HepG2 (cell line): ENCODE results near the gene KIFAP3. TPM values are rescaled to one million over a fixed set of nuclear protein-coding genes. Genes with fewer than 3 reads are reported as not detected.

Experiments used
- ATF6 ChIP-seq: sonication (generic); formaldehyde crosslinking; conservative IDR thresholded peaks from 2 replicates; pipeline ENCODE4 v1.4.0; 2020; ENCODE audit warnings: missing genetic modification reagents
- CCDC6 ChIP-seq: sonication (generic); formaldehyde crosslinking; IDR thresholded peaks from 2 replicates; pipeline ENCODE4 v1.8.1; 2022; ENCODE audit warnings: mild to moderate bottlenecking, missing genetic modification reagents, moderate library complexity
- CHD2 ChIP-seq: IDR thresholded peaks from 2 replicates; pipeline ENCODE4 v1.6.1; 2011; ENCODE audit warnings: low read depth, low read length, improper control_type of control experiment
- DDIT3 ChIP-seq: sonication (generic); formaldehyde crosslinking; IDR thresholded peaks from 2 replicates; pipeline ENCODE4 v1.4.0; 2020; ENCODE audit warnings: mild to moderate bottlenecking, missing genetic modification reagents
- DNMT3B ChIP-seq: conservative IDR thresholded peaks from 2 replicates; pipeline ENCODE4 v1.6.1; 2016; ENCODE audit warnings: missing biosample characterization, control low read depth
- GLI4 ChIP-seq: sonication (generic); formaldehyde crosslinking; IDR thresholded peaks from 2 replicates; pipeline ENCODE4 v1.5.1; 2020; ENCODE audit warnings: missing genetic modification reagents, mild to moderate bottlenecking, moderate library complexity, borderline replicate concordance
- KDM2A ChIP-seq: sonication (generic); formaldehyde crosslinking; IDR thresholded peaks from 2 replicates; pipeline ENCODE4 v1.4.0; 2020; ENCODE audit warnings: low read depth, missing genetic modification reagents, borderline replicate concordance
- MAZ ChIP-seq, 2 experiments: sonication (generic) in 1 of 2; formaldehyde crosslinking in 1 of 2; IDR thresholded peaks; 2 replicates each; pipeline versions ENCODE4 v1.5.0 to v1.6.1; 2012 to 2020; ENCODE audit warnings: low read depth in 2 of 2, mild to moderate bottlenecking in 2 of 2, borderline replicate concordance in 1 of 2, improper control_type of control experiment in 1 of 2, low read length in 1 of 2, missing genetic modification reagents in 1 of 2, moderate library complexity in 1 of 2
- MEF2D ChIP-seq: sonication (generic); formaldehyde crosslinking; IDR thresholded peaks from 2 replicates; pipeline ENCODE4 v1.5.1; 2020; ENCODE audit warnings: mild to moderate bottlenecking, missing genetic modification reagents
- MIER3 ChIP-seq: IDR thresholded peaks from 2 replicates; pipeline ENCODE4 v1.6.1; 2016; ENCODE audit warnings: missing compliant biosample characterization, borderline replicate concordance
- POLR2AphosphoS5 ChIP-seq: IDR thresholded peaks from 2 replicates; pipeline ENCODE4 v1.6.1; 2012; ENCODE audit warnings: low read depth, low read length
- SIN3B ChIP-seq: fragments of 150-350 bp; IDR thresholded peaks from 2 replicates; pipeline ENCODE4 v1.6.1; 2014; ENCODE audit warnings: low read length
- TBL1XR1 ChIP-seq: fragments of 150-350 bp; IDR thresholded peaks from 2 replicates; pipeline ENCODE4 v1.6.1; 2014; ENCODE audit warnings: borderline replicate concordance, low read length; ENCODE audit not compliant: partially characterized antibody
- YY1 ChIP-seq: IDR thresholded peaks from 2 replicates; pipeline ENCODE4 v1.6.1; 2011; ENCODE audit warnings: low read length, low read depth, moderate library complexity, mild to moderate bottlenecking; ENCODE audit not compliant: insufficient read depth, insufficient replicate concordance
- ZC3H4 ChIP-seq: sonication (generic); formaldehyde crosslinking; IDR thresholded peaks from 2 replicates; pipeline ENCODE4 v1.4.0; 2020; ENCODE audit warnings: missing genetic modification reagents, borderline replicate concordance
- ZEB1 ChIP-seq: IDR thresholded peaks from 2 replicates; pipeline ENCODE4 v1.6.1; 2012; ENCODE audit warnings: mild to moderate bottlenecking, low read depth, inconsistent platforms; ENCODE audit not compliant: insufficient replicate concordance
- ZMYM3 ChIP-seq: sonication (generic); formaldehyde crosslinking; IDR thresholded peaks from 2 replicates; pipeline ENCODE4 v1.5.1; 2020; ENCODE audit warnings: mild to moderate bottlenecking, missing genetic modification reagents
- ZMYM4 ChIP-seq: sonication (generic); formaldehyde crosslinking; IDR thresholded peaks from 2 replicates; pipeline ENCODE4 v1.8.1; 2023; ENCODE audit warnings: mild to moderate bottlenecking, missing genetic modification reagents
- ZNF563 ChIP-seq: sonication (generic); formaldehyde crosslinking; IDR thresholded peaks from 2 replicates; pipeline ENCODE4 v1.8.0; 2022; ENCODE audit warnings: mild to moderate bottlenecking, moderate library complexity, missing genetic modification reagents
- ZNF598 ChIP-seq: sonication (generic); formaldehyde crosslinking; IDR thresholded peaks from 2 replicates; pipeline ENCODE4 v1.5.1; 2020; ENCODE audit warnings: mild to moderate bottlenecking, missing genetic modification reagents, borderline replicate concordance
- polyA plus RNA-seq, 8 experiments: library from polyadenylated mRNA; depleted of rRNA in 3 of 8; stranded (reverse) in 7 of 8; unstranded in 1 of 8; fragments of >200 nt; fragmentation: Illumina TruSeq in 4 of 8; extraction: Trizol in 4 of 8; gene quantifications; 2 replicates each; pipeline versions ENCODE4 v1.2.1 to v1.2.3, GENCODE V29; 2011 to 2016; ENCODE audit warnings: low read depth in 4 of 8, missing spikeins in 1 of 8, mixed read lengths in 1 of 8; ENCODE audit not compliant: insufficient read depth in 1 of 8
- total RNA-seq, 5 experiments: library from RNA; depleted of rRNA; stranded (reverse); fragments of >200 nt; fragmentation: Illumina TruSeq; extraction: Trizol; gene quantifications; 2 replicates each; pipeline ENCODE4 v1.2.3, GENCODE V29; 2016; ENCODE audit warnings: low read depth in 1 of 5
- TF ChIP-seq, protein P1 (sequence below): sonication (generic); formaldehyde crosslinking; IDR thresholded peaks from 2 replicates; pipeline ENCODE4 v1.5.0; 2020; ENCODE audit warnings: missing genetic modification reagents
- TF ChIP-seq, protein P2 (sequence below): sonication (generic); formaldehyde crosslinking; IDR thresholded peaks from 2 replicates; pipeline ENCODE4 v1.8.1; 2023; ENCODE audit warnings: mild to moderate bottlenecking, missing genetic modification reagents
- TF ChIP-seq, protein P3 (sequence below): sonication (generic); formaldehyde crosslinking; IDR thresholded peaks from 2 replicates; pipeline ENCODE4 v1.4.0; 2020; ENCODE audit warnings: missing genetic modification reagents

The KIFAP3 gene
- total and polyA plus RNA-seq, 2 of the 13 experiments (the other 11 are each of a cell fraction or from before 2014, with no cell fraction given), result 3.4 to 10.0 TPM

- TF ChIP-seq ATF6 (no peak), POLR2AphosphoS5 (peak; percentile 74), SIN3B (no peak), ZMYM4 (CRISPR knock-in tag) (peak; percentile 94), KDM2A (CRISPR knock-in tag) (peak; percentile 70; the same call in 1 of the 2 replicates), MEF2D (CRISPR knock-in tag) (0 out of 2 replicates have a peak, but pooled peaks have one; percentile 62), ZEB1 (no peak), MAZ (IDR thresholded peaks at IDR 0.05; ENCODE audit: borderline replicate concordance, low read depth, low read length) (peak; percentile 53; the same call in 1 of the 2 replicates), MAZ (CRISPR knock-in tag; IDR thresholded peaks at IDR 0.05; ENCODE audit: low read depth) (peak; percentile 76), ZMYM3 (no peak), TBL1XR1 (no peak), ZNF563 (CRISPR knock-in tag) (no peak), DDIT3 (CRISPR knock-in tag) (no peak), MIER3 (CRISPR knock-in tag) (peak; percentile 63; the same call in 1 of the 2 replicates), YY1 (peak; percentile 100), GLI4 (CRISPR knock-in tag) (no peak), DNMT3B (no peak; the same call in 1 of the 2 replicates), CHD2 (0 out of 2 replicates have a peak, but pooled peaks have one; percentile 26), CCDC6 (0 out of 2 replicates have a peak, but pooled peaks have one; percentile 18), ZC3H4 (CRISPR knock-in tag) (no peak), ZNF598 (CRISPR knock-in tag) (0 out of 2 replicates have a peak, but pooled peaks have one; percentile 64)
- TF ChIP-seq, protein P1, sequence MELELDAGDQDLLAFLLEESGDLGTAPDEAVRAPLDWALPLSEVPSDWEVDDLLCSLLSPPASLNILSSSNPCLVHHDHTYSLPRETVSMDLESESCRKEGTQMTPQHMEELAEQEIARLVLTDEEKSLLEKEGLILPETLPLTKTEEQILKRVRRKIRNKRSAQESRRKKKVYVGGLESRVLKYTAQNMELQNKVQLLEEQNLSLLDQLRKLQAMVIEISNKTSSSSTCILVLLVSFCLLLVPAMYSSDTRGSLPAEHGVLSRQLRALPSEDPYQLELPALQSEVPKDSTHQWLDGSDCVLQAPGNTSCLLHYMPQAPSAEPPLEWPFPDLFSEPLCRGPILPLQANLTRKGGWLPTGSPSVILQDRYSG (CRISPR knock-in tag), result no peak
- TF ChIP-seq, protein P2, sequence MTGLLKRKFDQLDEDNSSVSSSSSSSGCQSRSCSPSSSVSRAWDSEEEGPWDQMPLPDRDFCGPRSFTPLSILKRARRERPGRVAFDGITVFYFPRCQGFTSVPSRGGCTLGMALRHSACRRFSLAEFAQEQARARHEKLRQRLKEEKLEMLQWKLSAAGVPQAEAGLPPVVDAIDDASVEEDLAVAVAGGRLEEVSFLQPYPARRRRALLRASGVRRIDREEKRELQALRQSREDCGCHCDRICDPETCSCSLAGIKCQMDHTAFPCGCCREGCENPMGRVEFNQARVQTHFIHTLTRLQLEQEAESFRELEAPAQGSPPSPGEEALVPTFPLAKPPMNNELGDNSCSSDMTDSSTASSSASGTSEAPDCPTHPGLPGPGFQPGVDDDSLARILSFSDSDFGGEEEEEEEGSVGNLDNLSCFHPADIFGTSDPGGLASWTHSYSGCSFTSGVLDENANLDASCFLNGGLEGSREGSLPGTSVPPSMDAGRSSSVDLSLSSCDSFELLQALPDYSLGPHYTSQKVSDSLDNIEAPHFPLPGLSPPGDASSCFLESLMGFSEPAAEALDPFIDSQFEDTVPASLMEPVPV, result peak; percentile 10; the same call in 1 of the 2 replicates
- TF ChIP-seq, protein P3, sequence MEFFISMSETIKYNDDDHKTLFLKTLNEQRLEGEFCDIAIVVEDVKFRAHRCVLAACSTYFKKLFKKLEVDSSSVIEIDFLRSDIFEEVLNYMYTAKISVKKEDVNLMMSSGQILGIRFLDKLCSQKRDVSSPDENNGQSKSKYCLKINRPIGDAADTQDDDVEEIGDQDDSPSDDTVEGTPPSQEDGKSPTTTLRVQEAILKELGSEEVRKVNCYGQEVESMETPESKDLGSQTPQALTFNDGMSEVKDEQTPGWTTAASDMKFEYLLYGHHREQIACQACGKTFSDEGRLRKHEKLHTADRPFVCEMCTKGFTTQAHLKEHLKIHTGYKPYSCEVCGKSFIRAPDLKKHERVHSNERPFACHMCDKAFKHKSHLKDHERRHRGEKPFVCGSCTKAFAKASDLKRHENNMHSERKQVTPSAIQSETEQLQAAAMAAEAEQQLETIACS, result peak; percentile 92
Observed at GRCh38 chr1:169893645-169894423, 180.7 kb downstream of the KIFAP3 start, which contains the start of gene SCYL3 (continued).
